GM18526 (cell line): ENCODE measurements around the gene ULK4.

Experiments
- POLR2A ChIP-seq: IDR thresholded peaks from 3 replicates; pipeline ENCODE4 v1.6.1; 2011; ENCODE audit not compliant: insufficient read length; ENCODE audit errors: extremely low read depth

Gene ULK4

GRCh38 chr3:41653571-41654239 is 308.2 kb downstream of the ULK4 start:
- no peak for TF ChIP-seq POLR2A

GRCh38 chr3:41652931-41653330 is 309.0 kb downstream of the ULK4 start:
- TF ChIP-seq POLR2A: no peak

- no peak for TF ChIP-seq POLR2A
Measured at GRCh38 chr3:41652506-41652905, 309.4 kb downstream of the ULK4 start.

- no peak for TF ChIP-seq POLR2A
Measured at GRCh38 chr3:41651718-41652117, 310.2 kb downstream of the ULK4 start.

GRCh38 chr3:41650406-41650805 is 311.5 kb downstream of the ULK4 start:
- no peak for TF ChIP-seq POLR2A

- no peak for TF ChIP-seq POLR2A
Measured at GRCh38 chr3:41649129-41649739, 312.7 kb downstream of the ULK4 start.

- no peak for TF ChIP-seq POLR2A
Measured at GRCh38 chr3:41640076-41640475, 321.8 kb downstream of the ULK4 start.

GRCh38 chr3:41638381-41638780 is 323.5 kb downstream of the ULK4 start:
- TF ChIP-seq POLR2A: no peak

- no peak for TF ChIP-seq POLR2A
Measured at GRCh38 chr3:41632700-41633099, 329.2 kb downstream of the ULK4 start.

GRCh38 chr3:41630708-41631107 is 331.2 kb downstream of the ULK4 start:
- no peak for TF ChIP-seq POLR2A

- TF ChIP-seq POLR2A: no peak
Measured at GRCh38 chr3:41629986-41630385, 331.9 kb downstream of the ULK4 start.

- no peak for TF ChIP-seq POLR2A
Measured at GRCh38 chr3:41629072-41629471, 332.8 kb downstream of the ULK4 start.

GRCh38 chr3:41627477-41628087 is 334.3 kb downstream of the ULK4 start:
- no peak for TF ChIP-seq POLR2A

- TF ChIP-seq POLR2A: no peak
Measured at GRCh38 chr3:41612853-41613252, 349.1 kb downstream of the ULK4 start.

GRCh38 chr3:41611008-41611407 is 350.9 kb downstream of the ULK4 start:
- TF ChIP-seq POLR2A: no peak

GRCh38 chr3:41608347-41608746 is 353.6 kb downstream of the ULK4 start:
- no peak for TF ChIP-seq POLR2A
